Left ventricle myocardium inferior (tissue), 1 donor: ENCODE results near the gene PCDH18. TPM values are rescaled to one million over a fixed set of nuclear protein-coding genes. Genes with fewer than 3 reads are reported as not detected.

ENCODE experiments used
- DNase-seq: peaks from one replicate; pipeline ENCODE4 v3.0.0-alpha.2; 2020
- H3K27ac ChIP-seq: fragments of 200-600 bp; replicated peaks from 2 replicates; pipeline ENCODE4 v1.8.0; 2021
- H3K27me3 ChIP-seq: fragments of 200-600 bp; 2 replicates; pipeline ENCODE4 v1.8.0; 2021; ENCODE audit warnings: low read depth
- H3K36me3 ChIP-seq: fragments of 200-600 bp; 2 replicates; pipeline ENCODE4 v1.8.0; 2021
- H3K4me1 ChIP-seq: fragments of 200-600 bp; 2 replicates; pipeline ENCODE4 v1.8.0; 2021
- H3K4me3 ChIP-seq: fragments of 200-600 bp; 2 replicates; pipeline ENCODE4 v1.8.0; 2021; ENCODE audit warnings: mild to moderate bottlenecking, moderate library complexity
- H3K9me3 ChIP-seq: fragments of 200-600 bp; replicated peaks from 2 replicates; pipeline ENCODE4 v1.8.0; 2021
- CTCF ChIP-seq: fragments of 200-600 bp; IDR thresholded peaks from 2 replicates; pipeline ENCODE4 v1.8.0; 2021; ENCODE audit warnings: antibody characterized with exemption, mild to moderate bottlenecking, borderline replicate concordance
- intact Hi-C: fragments of 100-400 bp; cut with micrococcal nuclease; formaldehyde crosslinking; loops from one replicate; pipeline ENCODE4 v1.11.0; 2022
- long read RNA-seq: library from polyadenylated mRNA; unstranded; transcript quantifications from one replicate; pipeline ENCODE4 v2.0.0, GENCODE V29; 2021
- total RNA-seq: library from RNA; stranded (reverse); fragmentation: NEBNext Ultra II Directional; extraction: Animal tissue kit (Norgen Biotek cat#: 25700); gene quantifications from one replicate; pipeline ENCODE4 v1.2.1, GENCODE V29; 2021
- donor health status: DM: no; HTN: yes; CAD: no; lungs with severe emphysema.

The PCDH18 gene
- 3.4 TPM for total RNA-seq
- long read RNA-seq, result 0 reads

- TF ChIP-seq CTCF, result no peak
- no peaks in the 10 kb centered on the region for H3K36me3 ChIP-seq
Observed at GRCh38 chr4:137531986-137532868, at the start of gene PCDH18. Gene PCDH18 (minus strand): TSS chr4:137532494. CDS start chr4:137532088, 406 bp downstream.

GRCh38 chr4:137576446-137576845 is 44.2 kb upstream of the PCDH18 start:
- H3K4me1 ChIP-seq, result peaks cover 4% of the 10 kb centered on the region
- H3K4me3 ChIP-seq, result no peak overlapping the region
- DNase-seq, result no peak
- H3K36me3 ChIP-seq, result no peaks in the 10 kb centered on the region
- intact Hi-C loops, result no loop called here
- H3K9me3 ChIP-seq, result peaks cover 4% of the 10 kb centered on the region
- peak overlapping the region; percentile 16 for H3K27ac ChIP-seq
- H3K27me3 ChIP-seq, result no peaks in the 10 kb centered on the region
- no peak for TF ChIP-seq CTCF

More at GRCh38 chr4:137531986-137532868, at the start of gene PCDH18:
- intact Hi-C loops, result no loop called here
- Histone ChIP-seq H3K27me3 (peaks cover 27% of the 10 kb centered on the region), H3K27ac (peak within 1 kb of the TSS; percentile 85), H3K4me3 (peak within 1 kb of the TSS; percentile 72), H3K4me1 (peaks cover 12% of the 10 kb centered on the region), H3K9me3 (peaks cover 14% of the 10 kb centered on the region)
- DNase-seq, result peak; percentile 85

- intact Hi-C loops, result no loop called here
- no peak for TF ChIP-seq CTCF
- no peak overlapping the region for H3K4me3 ChIP-seq
- no peak for DNase-seq
- H3K36me3 ChIP-seq, result no peaks in the 10 kb centered on the region
- no peaks in the 10 kb centered on the region for H3K27me3 ChIP-seq
- H3K4me1 ChIP-seq, result peaks cover 4% of the 10 kb centered on the region
- H3K9me3 ChIP-seq, result peaks cover under 1% of the 10 kb centered on the region
- no peak overlapping the region for H3K27ac ChIP-seq
Observed at GRCh38 chr4:137572647-137573046, 40.4 kb upstream of the PCDH18 start.

GRCh38 chr4:137572163-137572562 is 39.9 kb upstream of the PCDH18 start:
- intact Hi-C loops, result no loop called here
- H3K4me1 ChIP-seq, result peaks cover 3% of the 10 kb centered on the region
- no peak overlapping the region for H3K4me3 ChIP-seq
- no peak overlapping the region for H3K27ac ChIP-seq
- no peaks in the 10 kb centered on the region for H3K36me3 ChIP-seq
- no peaks in the 10 kb centered on the region for H3K27me3 ChIP-seq
- DNase-seq, result no peak
- peaks cover 5% of the 10 kb centered on the region for H3K9me3 ChIP-seq
- no peak for TF ChIP-seq CTCF

- no peak for TF ChIP-seq CTCF
- Histone ChIP-seq H3K4me3 (no peak overlapping the region), H3K9me3 (no peaks in the 10 kb centered on the region), H3K27ac (no peak overlapping the region), H3K27me3 (no peaks in the 10 kb centered on the region), H3K36me3 (no peaks in the 10 kb centered on the region), H3K4me1 (no peaks in the 10 kb centered on the region)
- intact Hi-C loops, result no loop called here
- DNase-seq, result no peak
Observed at GRCh38 chr4:137559801-137560200, 27.5 kb upstream of the PCDH18 start.
